Choroid plexus epithelial cell (primary cell): Measurements from ENCODE around the gene ATXN1.

Experiments
- DNase-seq: peaks from one replicate; pipeline ENCODE4 v3.0.0-alpha.2; 2010; ENCODE audit warnings: low read depth
- H3K4me3 ChIP-seq: 2 replicates; pipeline ENCODE4 v1.5.1; 2011; ENCODE audit warnings: low read depth, mild to moderate bottlenecking, control low read depth, low read length, moderate library complexity
- TF ChIP-seq, protein P1 (sequence below): conservative IDR thresholded peaks from 2 replicates; pipeline ENCODE4 v1.5.1; 2011; ENCODE audit warnings: low read depth, mild to moderate bottlenecking, control low read depth, inconsistent platforms, low read length, moderate library complexity

The ATXN1 gene

GRCh38 chr6:16476861-16477260 lies 284.4 kb downstream of the ATXN1 start:
- TF ChIP-seq, protein P1, sequence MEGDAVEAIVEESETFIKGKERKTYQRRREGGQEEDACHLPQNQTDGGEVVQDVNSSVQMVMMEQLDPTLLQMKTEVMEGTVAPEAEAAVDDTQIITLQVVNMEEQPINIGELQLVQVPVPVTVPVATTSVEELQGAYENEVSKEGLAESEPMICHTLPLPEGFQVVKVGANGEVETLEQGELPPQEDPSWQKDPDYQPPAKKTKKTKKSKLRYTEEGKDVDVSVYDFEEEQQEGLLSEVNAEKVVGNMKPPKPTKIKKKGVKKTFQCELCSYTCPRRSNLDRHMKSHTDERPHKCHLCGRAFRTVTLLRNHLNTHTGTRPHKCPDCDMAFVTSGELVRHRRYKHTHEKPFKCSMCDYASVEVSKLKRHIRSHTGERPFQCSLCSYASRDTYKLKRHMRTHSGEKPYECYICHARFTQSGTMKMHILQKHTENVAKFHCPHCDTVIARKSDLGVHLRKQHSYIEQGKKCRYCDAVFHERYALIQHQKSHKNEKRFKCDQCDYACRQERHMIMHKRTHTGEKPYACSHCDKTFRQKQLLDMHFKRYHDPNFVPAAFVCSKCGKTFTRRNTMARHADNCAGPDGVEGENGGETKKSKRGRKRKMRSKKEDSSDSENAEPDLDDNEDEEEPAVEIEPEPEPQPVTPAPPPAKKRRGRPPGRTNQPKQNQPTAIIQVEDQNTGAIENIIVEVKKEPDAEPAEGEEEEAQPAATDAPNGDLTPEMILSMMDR: no peak
- no peak overlapping the region for H3K4me3 ChIP-seq
- no peak for DNase-seq

DNA sequence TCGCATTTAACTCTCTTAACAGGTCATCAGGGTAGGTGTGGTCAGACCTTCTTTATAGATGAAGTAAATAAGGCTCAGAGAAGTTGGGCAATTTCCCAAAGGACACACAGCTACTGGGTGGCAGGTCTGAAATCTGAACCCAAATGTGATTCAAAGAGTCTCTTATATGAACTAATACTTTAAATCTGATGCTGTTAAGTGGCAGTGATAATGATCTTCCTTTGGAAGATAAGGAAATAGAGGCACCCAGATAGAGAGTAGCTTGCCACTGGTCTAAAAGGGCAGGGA lies 285.8 kb downstream of the ATXN1 start:
- DNase-seq: no peak
- TF ChIP-seq, protein P1: no peak
- H3K4me3 ChIP-seq: no peak overlapping the region

DNA sequence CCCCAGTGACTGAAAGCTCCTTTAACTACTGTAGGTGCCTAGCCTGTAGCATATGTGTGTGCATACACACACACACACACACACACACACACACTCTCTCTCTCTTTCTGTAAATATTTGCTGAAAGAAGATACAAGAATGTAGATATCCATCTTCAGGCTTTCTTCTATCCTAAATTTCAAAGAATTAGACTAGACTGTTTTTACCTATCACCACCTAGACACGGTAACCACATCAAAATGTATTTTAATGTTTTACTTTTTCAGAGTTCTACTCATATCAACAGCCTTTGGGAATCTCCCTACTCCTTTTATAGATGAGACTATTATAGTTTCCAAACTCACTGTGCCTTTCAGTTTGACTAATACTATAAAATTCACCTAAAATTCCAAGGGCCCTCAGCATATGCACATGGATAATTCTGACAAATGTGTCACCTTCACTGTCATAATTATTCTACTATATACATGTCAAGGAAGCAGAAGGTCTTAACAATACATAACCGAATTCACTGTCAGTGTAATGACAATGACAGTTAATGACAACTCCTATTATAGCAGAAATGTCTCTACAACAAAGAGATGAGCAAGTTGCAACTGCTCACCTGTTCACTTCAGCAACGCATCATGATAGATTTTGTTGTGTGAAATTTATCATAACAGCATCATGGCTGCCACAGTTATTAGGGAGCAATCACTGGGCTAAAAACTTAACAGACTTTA lies 286.3 kb downstream of the ATXN1 start:
- H3K4me3 ChIP-seq: no peak overlapping the region
- TF ChIP-seq, protein P1: no peak
- no peak for DNase-seq

DNA sequence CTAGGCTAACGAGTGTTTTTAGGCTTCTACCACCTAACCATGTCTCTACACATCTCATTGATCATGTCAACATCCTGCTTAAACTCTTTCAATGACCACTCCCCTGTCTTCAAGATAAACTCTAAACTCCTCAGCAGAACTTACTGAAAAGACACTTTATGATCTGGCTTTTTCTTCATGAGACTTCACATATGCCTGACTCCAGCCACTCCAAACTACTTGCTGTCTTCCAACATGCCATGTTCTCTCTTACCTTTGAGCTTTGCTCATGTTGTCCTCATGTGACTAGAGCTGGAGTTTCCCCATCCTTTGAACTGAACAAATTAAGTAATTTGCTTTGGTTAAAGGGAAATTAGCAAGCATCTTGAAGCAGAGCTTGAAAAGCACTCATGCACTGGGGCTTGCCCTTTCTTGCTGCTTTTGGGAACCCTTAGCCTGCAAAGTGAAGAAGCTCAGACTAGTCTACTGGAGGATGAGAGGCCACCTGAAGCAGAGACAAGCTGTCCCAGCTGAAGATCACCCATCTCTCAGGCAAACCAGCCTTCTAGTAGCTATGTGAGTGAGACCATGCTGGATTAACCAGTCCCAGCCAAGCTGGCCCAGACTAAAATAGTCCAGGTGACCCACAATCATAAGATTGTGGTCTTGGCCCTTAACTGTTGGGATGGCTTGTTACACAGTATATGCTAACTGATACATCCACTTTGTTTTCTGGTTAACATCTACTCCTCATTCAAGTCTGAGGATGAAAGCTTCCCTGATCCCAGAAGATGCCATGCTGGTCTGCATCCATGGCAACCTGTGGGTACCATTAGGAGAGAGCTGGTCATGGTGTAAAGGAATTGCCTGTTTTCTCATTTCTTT lies 287.1 kb downstream of the ATXN1 start:
- TF ChIP-seq, protein P1: no peak
- no peak overlapping the region for H3K4me3 ChIP-seq
- no peak for DNase-seq

GRCh38 chr6:16473184-16473907 lies 287.9 kb downstream of the ATXN1 start:
- TF ChIP-seq, protein P1: no peak
- no peak overlapping the region for H3K4me3 ChIP-seq
- DNase-seq: no peak

GRCh38 chr6:16472349-16473069 lies 288.8 kb downstream of the ATXN1 start:
- TF ChIP-seq, protein P1: no peak
- peak; percentile 76 for DNase-seq
- no peak overlapping the region for H3K4me3 ChIP-seq
